ENCODE measurements around the gene VIPR2. TPM values are rescaled to one million over a fixed set of nuclear protein-coding genes. Genes with fewer than 3 reads are reported as not detected.

Gene VIPR2
- total RNA-seq, 4 donors from 2014 or later = 0.53 to 2.5 (median 1.8) TPM

GRCh38 chr7:159119026-159119741 is 25.5 kb downstream of the VIPR2 start:
- no peak overlapping the region for H3K27ac ChIP-seq
- H3K4me1 ChIP-seq = peaks cover 0 to 8% (median 0%) of the 10 kb centered on the region in 4 donors
- TF ChIP-seq POLR2A (IDR thresholded peaks at IDR 0.05) = no peak
- no peak for TF ChIP-seq CTCF (IDR thresholded peaks at IDR 0.05)
- H3K4me3 ChIP-seq = no peak overlapping the region
- H3K9me3 ChIP-seq = no peaks in the 10 kb centered on the region
- no peaks in the 10 kb centered on the region for H3K27me3 ChIP-seq
- H3K36me3 ChIP-seq = no peaks in the 10 kb centered on the region
- DNase-seq = peak in 2 of 3 donors; percentile 24 to 40

GRCh38 chr7:159118623-159119022 is 26.0 kb downstream of the VIPR2 start:
- TF ChIP-seq CTCF (IDR thresholded peaks at IDR 0.05) = no peak
- peak in 2 of 3 donors; percentile 25 to 32 for DNase-seq
- Histone ChIP-seq H3K9me3 (no peaks in the 10 kb centered on the region), H3K4me1 (peaks cover 0 to 8% (median 0%) of the 10 kb centered on the region in 4 donors), H3K27ac (no peak overlapping the region), H3K27me3 (no peaks in the 10 kb centered on the region), H3K4me3 (no peak overlapping the region), H3K36me3 (no peaks in the 10 kb centered on the region)

GRCh38 chr7:159118197-159118595 is 26.5 kb downstream of the VIPR2 start:
- TF ChIP-seq CTCF (IDR thresholded peaks at IDR 0.05) (no peak), POLR2A (IDR thresholded peaks at IDR 0.05) (no peak)
- DNase-seq = peak in 1 of 3 donors; percentile 14
- H3K4me1 ChIP-seq = peaks cover 0 to 8% (median 0%) of the 10 kb centered on the region in 4 donors
- H3K4me3 ChIP-seq = no peak overlapping the region
- no peak overlapping the region for H3K27ac ChIP-seq
- H3K27me3 ChIP-seq = no peaks in the 10 kb centered on the region
- no peaks in the 10 kb centered on the region for H3K9me3 ChIP-seq
- H3K36me3 ChIP-seq = no peaks in the 10 kb centered on the region

GRCh38 chr7:159117366-159118196 is 27.1 kb downstream of the VIPR2 start:
- Histone ChIP-seq H3K36me3 (no peaks in the 10 kb centered on the region), H3K27me3 (no peaks in the 10 kb centered on the region), H3K4me1 (peaks cover 0 to 8% (median 0%) of the 10 kb centered on the region in 4 donors), H3K27ac (no peak overlapping the region), H3K4me3 (no peak overlapping the region), H3K9me3 (no peaks in the 10 kb centered on the region)
- TF ChIP-seq CTCF (IDR thresholded peaks at IDR 0.05) (no peak), POLR2A (IDR thresholded peaks at IDR 0.05) (no peak)
- peak in 2 of 3 donors; percentile 22 to 23 for DNase-seq

- no peaks in the 10 kb centered on the region for H3K27me3 ChIP-seq
- no peak overlapping the region for H3K4me3 ChIP-seq
- H3K4me1 ChIP-seq = peaks cover 0 to 8% (median 0%) of the 10 kb centered on the region in 4 donors
- H3K36me3 ChIP-seq = no peaks in the 10 kb centered on the region
- peak in 1 of 3 donors; percentile 9 for DNase-seq
- H3K27ac ChIP-seq = no peak overlapping the region
- TF ChIP-seq POLR2A (IDR thresholded peaks at IDR 0.05) (no peak), CTCF (IDR thresholded peaks at IDR 0.05) (no peak)
- no peaks in the 10 kb centered on the region for H3K9me3 ChIP-seq
These were observed 27.9 kb downstream of the VIPR2 start for GRCh38 chr7:159116581-159117339.
